Measurements from ENCODE around the gene ZNRF2.

Gene ZNRF2

DNA sequence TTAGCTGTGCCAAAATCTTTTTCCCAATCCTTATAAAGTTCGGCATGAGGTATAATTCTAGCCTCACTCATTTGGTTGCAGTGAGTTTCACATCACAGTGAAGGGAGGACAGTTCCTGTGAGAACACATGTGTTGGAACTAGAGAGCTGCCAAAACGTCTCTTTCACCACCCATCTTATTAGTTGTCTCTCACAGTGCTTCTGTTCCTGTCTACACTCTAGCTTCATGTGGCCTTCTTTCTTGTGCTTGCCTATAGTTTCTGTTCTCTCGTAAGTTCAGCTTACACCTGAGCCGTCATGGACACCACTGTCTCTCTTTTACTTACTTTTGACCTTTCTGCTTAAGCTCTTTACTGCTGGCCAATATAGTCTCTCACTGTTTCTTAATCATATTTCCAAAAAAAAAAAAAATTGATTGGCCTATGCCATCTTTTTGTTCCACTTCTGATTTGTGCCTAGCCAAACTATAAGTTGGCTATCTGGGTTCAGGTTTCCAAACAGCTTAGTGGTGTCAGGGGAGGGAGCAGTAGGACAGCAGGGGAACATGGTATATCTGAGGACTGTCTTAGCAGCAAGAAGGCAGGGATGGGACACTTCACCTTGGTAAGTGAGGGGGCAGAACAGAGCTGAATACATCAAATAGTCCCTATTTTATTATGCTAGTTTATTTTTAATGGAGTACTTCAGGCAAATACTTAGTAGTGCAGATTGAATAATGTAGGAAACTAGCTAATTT, 38.0 kb downstream of the ZNRF2 start:
- no peak for FAIRE-seq

DNA sequence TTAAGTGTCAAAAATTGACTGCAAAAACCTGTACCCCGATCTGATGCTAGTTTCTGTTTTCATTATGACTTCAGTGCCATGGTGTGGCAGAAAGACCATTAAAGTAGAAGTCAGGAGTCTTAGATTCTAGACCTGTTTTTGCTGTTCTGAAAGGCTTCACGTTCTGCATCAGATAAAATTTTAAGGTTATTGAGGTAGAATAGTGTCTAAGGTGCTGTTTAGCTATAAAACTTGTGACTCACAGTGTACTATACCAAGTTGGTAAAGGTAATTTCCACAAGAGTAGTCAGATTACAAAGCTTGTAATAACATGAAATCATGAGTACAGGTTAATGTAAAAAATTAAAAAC, 38.6 kb downstream of the ZNRF2 start:
- no peak for FAIRE-seq

DNA sequence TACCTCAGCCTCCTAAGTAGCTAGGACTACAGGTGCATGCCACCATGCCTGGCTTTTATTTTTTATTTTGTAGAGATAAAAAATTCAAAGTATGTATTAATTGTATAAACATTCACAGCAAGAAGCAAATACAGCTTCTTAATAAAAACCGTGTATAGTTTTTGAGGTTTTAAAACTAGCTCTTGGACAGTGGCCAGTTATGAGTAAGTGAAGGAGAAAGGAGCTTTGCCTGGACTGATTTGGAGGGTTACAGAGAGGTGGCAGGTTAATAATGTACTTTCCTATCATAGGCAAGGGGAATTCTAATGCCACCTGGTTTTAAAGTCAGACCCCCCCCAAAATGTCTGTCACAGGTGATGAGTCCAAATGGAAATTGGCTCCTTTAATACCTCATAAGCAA, 43.4 kb downstream of the ZNRF2 start:
- FAIRE-seq: no peak

DNA sequence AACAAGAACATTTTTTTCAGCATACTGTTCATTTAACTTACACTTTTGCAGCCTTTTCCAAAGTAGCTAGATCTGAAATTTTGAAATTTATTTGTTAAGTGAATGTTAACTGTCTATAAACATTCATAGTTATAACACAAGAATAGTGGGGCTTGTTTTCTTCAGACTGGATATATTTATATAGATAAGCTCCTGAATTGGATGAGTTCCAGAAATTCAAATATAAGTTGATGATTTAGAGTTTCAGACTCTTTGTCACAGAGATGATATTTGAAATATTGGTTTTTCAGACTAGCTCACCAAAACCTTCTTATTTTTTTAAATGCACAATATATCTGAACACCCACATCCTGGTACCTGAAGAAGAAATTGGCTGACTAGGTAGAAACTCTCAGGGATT, 44.0 kb downstream of the ZNRF2 start:
- no peak for FAIRE-seq

DNA sequence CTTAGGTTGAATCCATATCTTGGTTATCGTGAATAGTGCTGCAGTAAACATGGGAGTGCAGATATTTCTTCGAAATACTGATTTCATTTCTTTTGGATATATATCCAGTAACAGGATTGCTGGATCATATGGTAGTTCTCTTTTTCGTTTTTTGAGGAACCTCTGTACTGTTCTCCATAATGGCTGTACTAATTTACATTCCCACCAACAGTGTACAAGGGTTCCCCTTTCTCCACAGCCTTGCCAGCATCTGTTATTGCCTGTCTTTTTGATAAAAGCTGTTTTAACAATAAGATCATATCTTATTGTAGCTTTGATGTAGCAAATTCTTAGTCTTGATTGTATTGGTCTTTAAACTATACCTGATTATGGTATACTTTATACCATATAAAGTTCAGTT, 45.3 kb downstream of the ZNRF2 start:
- no peak for FAIRE-seq

DNA sequence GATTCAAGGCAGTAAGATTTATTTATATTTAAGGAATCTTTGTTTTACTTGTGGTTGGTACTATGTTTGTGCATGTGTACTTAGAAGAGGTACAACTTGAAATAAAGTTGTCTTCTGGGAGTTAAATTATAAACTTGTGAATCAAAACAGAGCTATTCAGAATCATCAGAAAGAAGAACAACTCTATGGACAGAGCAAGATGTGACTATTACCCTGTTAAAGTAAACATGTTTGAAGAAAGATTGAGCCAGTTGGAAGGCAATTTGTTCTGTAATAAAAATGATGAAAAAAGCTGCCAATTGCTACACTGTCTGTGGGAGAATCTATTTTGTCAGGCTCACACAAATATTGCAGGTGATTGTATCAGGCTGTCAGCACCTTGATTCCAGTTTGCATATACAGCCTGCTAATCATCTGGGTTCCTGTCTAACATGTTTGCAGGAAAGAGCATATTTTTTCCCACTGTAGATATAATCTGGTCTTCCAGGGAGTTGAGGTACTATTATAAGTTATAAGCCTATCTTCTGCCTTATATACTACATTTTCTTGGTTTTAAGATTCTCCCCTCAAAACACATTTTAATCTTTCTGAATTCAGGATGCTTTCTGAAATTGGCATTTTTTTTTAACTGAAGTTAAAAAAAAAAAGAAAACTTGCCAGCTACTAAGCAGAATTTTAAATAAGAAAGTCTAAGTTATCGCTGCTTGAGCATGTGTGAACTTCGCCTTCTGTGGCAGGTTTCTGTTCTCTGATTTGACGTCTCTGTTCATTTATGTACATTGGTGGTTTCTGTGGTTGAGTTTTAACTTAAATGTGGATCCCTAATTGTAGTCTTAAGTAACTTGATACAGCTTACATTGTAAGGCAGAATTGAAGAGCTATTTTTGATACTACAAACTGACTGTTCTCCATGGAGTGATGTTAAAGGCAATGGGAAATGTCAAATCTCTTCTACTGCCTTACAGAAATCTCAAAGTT, 46.0 kb downstream of the ZNRF2 start:
- FAIRE-seq: no peak

DNA sequence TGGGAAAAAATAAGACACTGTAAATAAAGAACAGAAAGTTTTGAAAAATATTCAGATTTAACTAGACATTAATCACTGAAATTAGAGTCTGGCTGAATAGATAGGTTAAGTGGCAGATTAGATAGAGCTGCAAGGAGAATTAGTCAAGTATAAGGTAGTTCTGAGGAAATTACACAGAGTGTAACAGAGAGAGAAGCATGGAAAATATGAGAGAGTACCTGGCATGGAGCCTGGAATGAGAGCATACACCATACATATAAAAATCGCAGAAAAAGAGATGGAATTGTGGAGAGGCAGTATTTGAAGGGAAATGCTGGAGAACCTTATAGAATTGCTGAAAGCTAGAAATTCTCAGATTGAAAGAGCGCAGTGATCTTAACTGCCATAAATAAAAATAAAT, 46.9 kb downstream of the ZNRF2 start:
- no peak for FAIRE-seq

DNA sequence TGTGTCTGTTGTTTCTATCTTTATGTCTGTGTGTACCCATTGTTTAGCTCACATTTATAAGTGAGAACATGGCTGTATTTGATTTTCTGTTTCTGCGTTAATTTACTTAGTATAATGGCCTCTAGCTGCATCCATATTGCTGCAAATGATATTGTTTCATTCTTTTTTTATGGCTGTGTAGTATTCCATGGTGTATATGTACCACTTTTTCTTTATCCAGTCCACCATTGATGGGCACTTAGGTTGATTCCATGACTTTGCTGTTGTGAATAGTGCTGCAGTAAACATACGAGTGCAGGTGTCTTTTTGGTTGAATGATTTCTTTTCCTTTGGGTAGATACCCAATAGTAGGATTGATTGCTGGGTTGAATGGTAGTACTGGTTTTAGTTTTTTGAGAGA, 48.2 kb downstream of the ZNRF2 start:
- no peak for FAIRE-seq

DNA sequence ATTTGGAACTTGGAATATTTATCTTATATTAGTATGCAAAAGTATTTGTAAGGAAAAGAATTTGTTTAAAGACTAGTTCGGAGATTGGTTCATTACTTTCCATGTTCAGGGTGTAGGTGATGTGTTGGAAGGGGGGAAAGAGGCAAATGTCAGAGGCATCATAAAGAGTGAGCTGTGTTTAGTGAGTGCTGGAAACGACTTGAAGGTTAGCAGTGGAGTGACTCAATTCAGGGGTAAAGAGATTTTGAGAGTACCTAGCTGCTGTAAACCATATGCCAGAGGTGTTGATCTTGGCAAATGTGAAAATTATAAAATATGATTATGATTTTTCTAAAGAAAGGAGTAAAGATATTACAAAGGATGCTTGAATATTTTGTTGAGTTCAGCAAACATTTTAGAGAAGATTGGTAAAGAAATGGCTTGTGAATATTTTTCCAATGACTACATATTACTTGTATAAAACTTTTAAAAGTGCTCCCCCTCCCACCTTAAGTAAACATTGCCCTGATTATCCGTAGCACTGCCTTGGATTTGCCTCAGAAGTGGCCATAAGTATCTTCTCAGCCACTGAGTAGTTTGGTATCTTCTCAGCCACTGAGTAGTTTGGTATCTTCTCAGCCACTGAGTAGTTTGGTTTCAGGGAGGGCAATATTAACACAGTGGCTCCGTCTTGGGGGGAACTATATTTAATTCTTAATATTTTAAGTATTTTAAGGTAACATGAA, 51.5 kb downstream of the ZNRF2 start:
- FAIRE-seq: no peak

DNA sequence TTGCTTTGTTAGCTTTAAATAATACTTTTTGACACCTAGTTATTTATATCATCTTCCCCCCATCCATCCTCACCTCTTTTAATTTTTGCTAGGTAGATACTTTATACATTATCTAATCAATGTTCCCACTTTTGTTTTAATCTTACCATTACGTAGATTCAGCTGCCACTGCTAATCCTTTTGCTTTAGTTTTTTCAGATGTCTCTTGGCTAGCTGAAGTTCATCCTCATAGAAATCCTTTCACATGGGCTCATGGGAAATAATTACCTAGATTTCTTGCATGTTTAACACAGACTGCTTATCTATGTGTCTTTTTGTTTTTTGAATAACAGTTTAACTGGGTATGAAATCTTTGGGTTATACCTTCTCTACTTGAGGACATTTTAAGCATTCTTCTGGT, 60.1 kb downstream of the ZNRF2 start:
- FAIRE-seq: no peak

DNA sequence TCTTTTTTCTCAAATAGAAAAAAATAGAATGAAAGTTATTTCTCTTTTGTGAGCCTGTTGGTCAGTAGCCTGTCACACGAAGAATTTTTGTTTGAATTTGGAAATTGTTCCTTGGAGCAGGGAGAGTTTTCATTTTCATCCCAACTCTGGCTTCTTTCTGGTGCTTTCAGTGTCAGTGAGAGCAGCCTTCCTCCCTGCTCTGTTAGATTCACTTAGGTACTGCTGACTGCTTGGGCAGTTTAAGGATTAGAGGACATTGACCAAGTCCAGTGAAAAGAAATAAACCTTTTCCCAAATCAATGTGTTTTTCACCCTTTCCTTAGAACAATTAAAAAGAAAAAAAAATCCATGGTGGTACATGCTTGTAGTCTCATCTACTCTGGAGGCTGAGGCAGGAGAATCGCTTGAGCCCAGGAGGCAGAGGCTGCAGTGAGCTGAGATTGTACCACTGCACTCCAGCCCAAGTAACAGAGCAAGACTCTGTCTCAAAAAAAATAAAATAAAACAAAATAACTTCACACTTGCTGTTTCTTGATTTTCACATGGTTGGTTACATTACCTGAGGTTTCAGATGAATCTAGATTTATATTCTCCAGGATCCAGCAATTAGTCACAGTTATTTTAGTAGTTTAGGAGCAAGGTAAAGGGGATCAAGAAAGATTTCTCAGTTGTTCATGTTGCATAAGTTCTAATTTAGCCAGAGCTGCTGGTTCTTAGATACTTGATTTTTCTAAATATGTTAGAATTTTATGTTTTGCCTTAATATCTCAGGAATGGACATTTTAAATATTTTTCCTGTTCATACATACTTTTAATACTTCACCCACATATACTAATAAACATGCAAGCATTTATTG, 63.1 kb downstream of the ZNRF2 start:
- FAIRE-seq: no peak

DNA sequence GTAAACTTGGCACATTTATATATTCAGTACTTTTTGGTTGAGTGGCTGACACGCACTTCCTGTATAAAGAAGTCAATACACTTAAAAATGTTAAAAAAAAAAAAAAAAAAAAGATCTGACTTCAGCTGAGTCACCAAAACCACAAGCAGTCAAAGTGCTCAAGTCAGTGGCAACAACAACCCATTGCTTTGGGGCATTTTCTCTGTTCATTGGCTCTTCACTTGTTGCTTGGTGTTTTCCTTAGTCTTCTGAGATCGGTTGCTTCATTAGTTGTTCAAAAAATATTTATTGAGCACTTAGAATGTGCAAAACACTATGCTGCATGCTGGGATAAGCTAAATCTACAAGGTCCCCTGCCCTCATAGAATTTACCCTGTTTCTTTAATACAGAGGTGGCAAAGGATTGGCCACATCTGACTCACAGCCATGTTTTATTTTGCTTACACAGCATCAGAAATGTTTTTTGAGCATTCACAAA, 63.7 kb downstream of the ZNRF2 start:
- FAIRE-seq: no peak

DNA sequence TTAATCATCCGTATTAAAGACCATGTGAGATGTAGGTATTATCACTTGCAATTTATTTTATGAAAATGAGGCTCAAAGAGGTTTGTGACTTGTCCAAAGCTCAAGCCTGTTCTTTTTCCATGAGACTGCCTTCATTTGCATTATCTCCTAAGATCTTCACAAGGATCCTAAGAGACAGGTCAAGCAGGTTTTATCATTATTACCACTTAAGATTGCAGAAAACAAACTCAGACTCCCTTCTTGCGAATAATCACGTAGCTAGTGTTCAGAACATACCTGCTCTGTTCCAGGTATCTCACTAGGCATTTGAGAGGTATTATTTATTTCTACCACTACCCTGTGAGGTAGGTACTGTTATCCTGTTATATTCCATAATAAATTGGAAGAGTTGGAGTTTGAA, 64.8 kb downstream of the ZNRF2 start:
- no peak for FAIRE-seq

DNA sequence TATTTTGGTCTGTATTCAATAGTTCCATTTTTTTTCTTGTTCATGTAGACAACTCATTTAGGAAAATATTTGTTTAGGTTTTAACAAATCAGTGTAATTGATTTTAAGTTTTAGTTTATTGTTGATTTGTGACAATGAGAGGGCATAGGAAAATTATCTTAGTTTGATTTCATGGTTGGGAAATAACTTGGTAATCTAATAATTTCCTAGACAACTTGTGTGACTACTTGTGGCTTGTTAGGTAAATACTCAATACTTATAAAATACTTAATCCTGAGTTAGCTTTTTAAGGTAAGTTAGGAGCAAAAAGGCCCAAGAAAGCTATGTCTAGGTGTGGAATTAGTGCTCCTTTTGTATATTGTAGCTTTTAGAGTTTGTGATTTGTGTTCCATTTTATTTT, 65.4 kb downstream of the ZNRF2 start:
- FAIRE-seq: no peak

DNA sequence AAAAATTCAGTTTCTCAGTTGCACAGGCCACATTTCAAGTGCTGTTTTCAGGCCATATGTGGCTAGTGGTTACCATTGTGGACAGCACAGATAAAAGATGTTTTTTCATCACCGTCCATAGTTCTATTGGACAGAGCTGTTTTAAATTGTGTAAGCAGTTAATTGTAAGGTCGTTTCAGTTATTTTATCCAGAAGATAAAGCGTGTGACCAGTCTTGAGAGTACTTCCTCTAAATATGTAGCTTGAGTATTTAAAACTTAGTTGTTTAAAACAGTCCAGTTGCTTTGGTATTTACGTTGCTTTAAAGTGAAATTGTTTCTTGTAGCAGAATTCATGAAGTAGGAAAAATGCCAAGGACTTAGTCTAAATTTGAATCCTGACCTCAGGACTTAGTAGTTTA, 66.9 kb downstream of the ZNRF2 start:
- no peak for FAIRE-seq

DNA sequence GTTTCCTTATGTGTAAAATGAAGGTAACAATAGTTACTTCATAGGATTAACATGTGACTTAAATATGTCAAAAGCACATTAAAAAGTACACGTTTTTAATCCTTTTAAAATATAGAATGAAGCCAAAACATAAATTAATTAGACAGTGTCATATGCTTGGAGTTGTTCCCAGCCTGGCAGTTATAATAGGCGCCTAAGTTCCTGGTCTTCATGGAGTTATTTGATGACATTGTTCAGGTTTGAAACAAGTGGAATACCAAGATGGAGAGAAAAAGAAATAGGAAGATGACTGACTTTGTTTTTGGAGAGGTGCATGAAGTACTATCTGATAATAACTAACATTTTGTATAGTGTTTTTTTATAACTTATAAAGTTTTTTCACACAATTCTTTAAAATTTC, 67.3 kb downstream of the ZNRF2 start:
- no peak for FAIRE-seq

DNA sequence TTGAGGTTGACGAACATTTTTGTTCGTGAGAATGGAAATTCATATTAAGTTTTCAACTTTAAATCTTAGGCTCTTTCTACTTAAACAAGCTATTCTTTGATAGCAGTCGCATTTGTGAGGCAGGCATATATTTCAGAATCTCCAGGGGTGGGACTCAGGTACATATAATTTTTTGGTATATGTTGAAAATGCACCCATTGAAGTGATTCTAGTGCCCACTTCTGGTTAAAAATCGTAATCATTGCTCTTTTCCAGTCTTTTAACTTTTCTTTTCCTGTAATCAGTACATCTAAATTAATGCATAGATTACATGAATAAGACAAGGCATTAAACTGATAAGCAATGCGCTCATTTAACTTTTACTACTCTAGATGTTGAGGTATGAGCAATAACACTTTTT, 67.8 kb downstream of the ZNRF2 start:
- no peak for FAIRE-seq

DNA sequence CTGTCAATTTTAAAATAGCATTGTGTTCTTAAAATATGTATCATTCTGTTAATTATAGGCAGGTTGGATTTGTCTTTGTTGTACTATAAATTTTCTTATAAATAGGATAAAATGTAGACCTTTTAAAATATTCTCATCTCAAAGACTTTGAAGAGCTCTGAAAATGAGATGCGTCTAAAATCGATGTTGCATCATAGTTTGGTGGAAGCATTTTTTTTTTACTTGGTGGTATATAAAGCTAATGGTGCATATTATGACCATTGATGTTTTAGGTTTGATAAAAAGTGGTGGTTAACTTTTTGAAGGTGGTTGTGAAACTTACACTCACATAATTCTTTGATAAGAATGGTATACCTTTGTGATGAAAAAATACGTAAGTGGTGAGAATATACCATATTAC, 69.1 kb downstream of the ZNRF2 start:
- FAIRE-seq: no peak

DNA sequence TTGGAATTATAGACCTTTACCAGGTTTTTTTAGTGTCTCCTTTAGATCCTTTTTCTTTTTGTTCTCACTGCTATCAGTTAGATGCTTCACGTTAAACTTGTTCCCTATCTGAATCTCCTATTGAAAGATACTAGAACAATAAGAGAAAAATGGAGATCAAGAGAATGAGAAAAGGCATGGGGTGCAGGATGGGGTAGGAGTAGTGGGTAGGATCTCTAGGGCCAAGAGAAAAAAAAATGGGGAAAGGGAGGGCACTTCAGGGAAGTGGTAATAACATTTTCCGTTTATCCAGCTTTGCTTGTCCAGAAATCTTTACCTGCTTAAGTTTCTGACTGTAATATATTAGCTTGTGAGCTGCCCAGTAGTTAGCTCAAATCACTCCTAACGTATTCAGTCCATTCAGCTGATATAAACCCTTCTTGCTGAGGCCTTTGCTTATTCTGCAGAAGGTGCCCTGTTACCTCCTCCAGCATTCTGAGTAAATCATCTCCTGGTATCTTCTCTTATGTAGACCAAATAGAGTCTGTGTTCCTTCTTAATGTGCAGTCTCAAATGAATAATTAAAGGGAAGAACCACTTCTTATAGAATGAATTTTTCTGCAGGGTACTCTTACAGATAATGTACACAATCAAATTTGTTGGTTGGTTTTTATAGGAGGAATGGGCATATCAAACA, 69.7 kb downstream of the ZNRF2 start:
- FAIRE-seq: no peak

DNA sequence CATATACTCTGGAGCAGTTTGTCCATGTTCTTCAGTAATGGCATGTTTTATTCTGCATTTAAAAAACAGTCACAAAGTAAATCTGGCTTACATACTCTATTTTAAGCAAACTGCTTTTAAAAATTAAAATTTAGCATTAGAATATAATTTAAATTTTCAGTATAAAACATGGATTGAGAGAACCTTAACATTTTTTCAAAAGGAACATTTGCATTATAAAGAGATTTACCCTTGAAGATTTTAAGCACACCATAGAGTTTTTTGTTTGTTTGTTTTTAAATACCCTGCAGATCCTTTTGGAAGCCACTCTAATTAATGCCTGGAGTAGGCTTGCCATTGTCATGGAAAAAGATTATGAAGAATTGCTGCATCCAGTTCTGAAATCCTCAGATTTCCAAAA, 70.4 kb downstream of the ZNRF2 start:
- no peak for FAIRE-seq

DNA sequence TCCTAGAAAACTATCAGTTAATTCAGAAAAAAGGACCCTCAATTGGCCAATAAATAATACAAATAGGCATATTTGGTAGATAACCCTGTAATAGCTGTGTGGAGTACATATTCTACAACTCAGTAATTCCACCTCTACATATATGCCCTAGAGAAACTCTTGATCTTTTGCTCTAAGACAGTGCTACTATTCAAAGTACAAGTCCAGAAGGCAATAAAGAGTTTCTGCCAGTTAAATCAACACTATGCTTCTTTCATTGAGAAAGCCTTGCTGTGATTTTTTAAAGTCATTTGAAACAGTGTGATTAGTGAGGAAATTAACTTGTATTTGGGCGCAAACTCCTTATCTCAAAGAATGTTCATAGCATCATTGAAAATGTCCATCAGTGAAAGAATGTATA, 75.6 kb downstream of the ZNRF2 start:
- no peak for FAIRE-seq
